Muscle of leg (tissue), 11 donors: Measurements from ENCODE around the gene XPO5. TPM values are rescaled to one million over a fixed set of nuclear protein-coding genes. Genes with fewer than 3 reads are reported as not detected.
A peak's percentile ranks its signal among the peaks of the same experiment; 100 is the strongest.

Experiments used
- DNase-seq: peaks from one replicate; pipeline ENCODE4 v3.0.0; 2013
- H3K27ac ChIP-seq: one replicate; pipeline ENCODE4 v1.5.1; 2013; ENCODE audit warnings: mild to moderate bottlenecking, low read length, control low read depth
- H3K27me3 ChIP-seq: one replicate; pipeline ENCODE4 v1.6.1; 2013; ENCODE audit warnings: low read length; ENCODE audit not compliant: control insufficient read depth, insufficient read depth
- H3K36me3 ChIP-seq: one replicate; pipeline ENCODE4 v1.6.1; 2013; ENCODE audit warnings: low read length; ENCODE audit not compliant: control insufficient read depth, insufficient read depth
- H3K4me1 ChIP-seq: one replicate; pipeline ENCODE4 v1.6.1; 2013; ENCODE audit warnings: low read length; ENCODE audit not compliant: control insufficient read depth, insufficient read depth
- H3K4me3 ChIP-seq: one replicate; pipeline ENCODE4 v1.5.1; 2013; ENCODE audit warnings: low read length, control low read depth
- H3K9me3 ChIP-seq: replicated peaks from 2 replicates; pipeline ENCODE4 v1.6.1; 2013; ENCODE audit warnings: low read depth, low read length; ENCODE audit not compliant: control insufficient read depth
- WGBS: methylation state at CpG from one replicate; pipeline ENCODE4 v1.1.5; 2013; ENCODE audit warnings: missing lambda C conversion rate; ENCODE audit not compliant: insufficient coverage; 5-methylcytosine and 5-hydroxymethylcytosine counted together
- polyA plus RNA-seq, 8 donors: library from polyadenylated mRNA; unstranded; fragments of 120-200 nt; gene quantifications; one replicate each; pipeline versions ENCODE4 v1.2.1 to v1.2.3, GENCODE V29; 2013; ENCODE audit warnings: inconsistent platforms in 1 of 8, low replicate concordance in 1 of 8; ENCODE audit not compliant: insufficient read length in 8 of 8, insufficient read depth in 1 of 8
- total RNA-seq: library from RNA; stranded (reverse); fragments of 120-200 nt; gene quantifications from one replicate; pipeline ENCODE4 v1.2.4, GENCODE V29; 2013

The XPO5 gene
- total and polyA plus RNA-seq, 9 donors, result 17.2 to 38.2 (median 24.3) TPM

DNA sequence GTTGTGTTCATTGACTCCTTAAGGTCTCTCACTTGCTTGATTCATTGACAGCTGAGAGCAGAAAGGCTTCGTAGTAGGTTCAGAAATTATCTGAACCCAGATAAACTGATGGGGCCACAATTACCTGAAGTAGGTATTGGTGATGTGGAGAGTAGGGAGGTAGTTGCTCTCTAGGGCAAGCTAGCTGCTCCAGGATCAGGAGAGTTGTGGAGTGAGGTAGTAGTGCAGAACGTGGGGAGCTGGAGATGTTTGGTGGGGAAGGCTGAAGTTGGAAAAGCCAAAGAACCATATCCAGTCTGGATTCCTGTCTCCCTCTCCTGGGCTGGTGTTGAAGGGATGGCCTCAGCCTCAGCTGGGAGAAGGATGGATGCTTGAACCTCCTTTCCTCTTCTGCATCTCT lies 82.6 kb downstream of the XPO5 start:
- no peaks in the 10 kb centered on the region for H3K9me3 ChIP-seq
- H3K4me1 ChIP-seq, result peaks cover 62% of the 10 kb centered on the region
- H3K27me3 ChIP-seq, result no peaks in the 10 kb centered on the region
- H3K27ac ChIP-seq, result peak overlapping the region; percentile 31
- no peak overlapping the region for H3K4me3 ChIP-seq
- H3K36me3 ChIP-seq, result peaks cover 9% of the 10 kb centered on the region
- 50% methylated on average over 2 of the region's 2 CpGs for WGBS
- no peak for DNase-seq

DNA sequence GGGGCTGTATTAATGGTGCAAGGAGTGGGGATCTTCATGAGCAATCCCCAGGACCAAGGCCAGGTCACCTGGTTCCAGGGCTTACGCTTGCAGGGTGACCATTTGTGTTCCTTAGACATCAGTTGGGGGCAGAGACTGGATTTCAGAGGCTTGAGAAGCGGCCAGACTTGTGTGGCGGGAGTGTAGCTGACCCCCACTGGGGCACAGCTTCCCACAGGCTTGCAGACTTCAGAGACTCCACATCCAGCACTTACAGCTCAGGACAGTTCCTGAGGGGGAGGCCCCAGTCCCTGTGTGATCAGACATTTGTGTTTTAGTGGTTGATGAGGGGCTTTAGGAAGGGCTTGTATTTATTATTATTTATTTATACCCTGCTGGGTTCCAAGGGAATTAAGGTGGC lies 83.2 kb downstream of the XPO5 start:
- Histone ChIP-seq H3K4me1 (peaks cover 59% of the 10 kb centered on the region), H3K9me3 (no peaks in the 10 kb centered on the region), H3K27ac (peak overlapping the region; percentile 45), H3K4me3 (no peak overlapping the region), H3K27me3 (no peaks in the 10 kb centered on the region), H3K36me3 (peaks cover 7% of the 10 kb centered on the region)
- WGBS, result 73% methylated on average over 2 of the region's 3 CpGs
- peak; percentile 44 for DNase-seq

DNA sequence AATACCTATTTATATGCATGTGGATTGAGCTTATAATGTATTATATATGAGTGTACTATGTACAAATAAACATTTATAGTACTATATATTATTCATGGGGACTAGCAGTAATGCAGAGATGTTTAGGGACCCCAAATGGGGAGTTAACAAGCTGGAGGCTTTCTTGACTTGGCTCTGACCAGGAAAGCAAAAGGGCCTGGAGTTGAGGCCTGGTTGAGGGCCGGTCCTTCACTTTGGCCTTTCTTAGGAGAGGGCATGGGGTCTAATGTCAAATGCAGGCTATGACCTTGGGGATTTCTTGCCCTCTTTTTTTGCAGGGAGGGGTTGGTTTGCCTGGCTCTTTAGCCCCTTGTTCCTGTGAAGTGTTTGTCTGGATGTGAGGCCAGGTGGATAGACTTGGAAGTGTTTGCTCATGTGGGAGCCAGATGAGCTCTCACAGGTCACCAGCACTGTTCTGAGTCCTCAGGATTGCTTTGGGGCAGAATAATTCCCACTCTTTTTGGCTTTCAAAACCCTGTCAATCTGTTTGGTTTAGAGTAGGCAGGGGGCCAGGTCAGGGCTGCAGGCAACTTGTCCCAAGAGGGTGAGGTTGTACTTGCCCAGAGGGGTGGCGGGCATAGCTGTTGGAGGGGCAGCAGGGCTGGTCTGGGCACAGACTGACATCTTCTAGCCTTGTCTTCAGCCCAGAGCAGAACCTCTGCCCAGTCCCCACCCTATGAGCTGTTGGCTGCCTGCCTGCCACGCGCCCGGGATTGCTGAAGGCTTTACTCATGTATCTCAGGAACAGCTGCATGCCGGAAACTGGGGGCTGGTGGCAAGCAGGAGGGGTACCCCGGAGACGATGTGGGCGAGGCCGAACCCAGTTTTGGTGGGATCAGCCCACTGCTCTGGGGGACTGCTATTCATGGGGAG lies 83.8 kb downstream of the XPO5 start:
- Histone ChIP-seq H3K4me1 (peaks cover 53% of the 10 kb centered on the region), H3K27me3 (no peaks in the 10 kb centered on the region), H3K9me3 (no peaks in the 10 kb centered on the region), H3K27ac (peak overlapping the region; percentile 75), H3K4me3 (no peak overlapping the region), H3K36me3 (peaks cover 9% of the 10 kb centered on the region)
- peak; percentile 83 for DNase-seq
- 46% methylated on average over 6 of the region's 10 CpGs for WGBS

DNA sequence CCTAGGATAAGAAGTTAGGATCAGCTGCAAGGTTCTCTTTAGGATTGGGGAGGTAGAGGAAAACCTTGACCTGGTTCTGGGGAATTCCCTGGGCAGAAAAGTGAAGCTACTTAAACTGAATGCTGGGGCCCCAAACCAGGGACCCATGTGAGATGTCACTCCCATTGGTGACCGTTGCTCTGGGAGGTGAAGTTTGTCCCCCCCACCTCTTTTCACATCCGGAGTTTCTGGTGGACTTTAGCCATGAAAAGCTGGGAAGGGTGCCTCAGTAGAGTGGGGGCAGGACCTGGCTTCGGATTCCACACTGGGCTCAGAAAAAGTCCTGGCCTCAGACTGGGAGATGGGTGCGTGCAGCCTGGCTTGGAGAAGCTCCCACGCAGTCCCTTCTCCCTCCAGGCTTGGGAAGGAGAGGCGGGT lies 85.3 kb downstream of the XPO5 start:
- H3K27ac ChIP-seq, result peak overlapping the region; percentile 83
- no CpG with 5 or more reads among the region's 6 CpGs for WGBS
- no peaks in the 10 kb centered on the region for H3K27me3 ChIP-seq
- H3K9me3 ChIP-seq, result no peaks in the 10 kb centered on the region
- peaks cover 38% of the 10 kb centered on the region for H3K4me1 ChIP-seq
- peaks cover 14% of the 10 kb centered on the region for H3K36me3 ChIP-seq
- DNase-seq, result peak; percentile 21
- no peak overlapping the region for H3K4me3 ChIP-seq

DNA sequence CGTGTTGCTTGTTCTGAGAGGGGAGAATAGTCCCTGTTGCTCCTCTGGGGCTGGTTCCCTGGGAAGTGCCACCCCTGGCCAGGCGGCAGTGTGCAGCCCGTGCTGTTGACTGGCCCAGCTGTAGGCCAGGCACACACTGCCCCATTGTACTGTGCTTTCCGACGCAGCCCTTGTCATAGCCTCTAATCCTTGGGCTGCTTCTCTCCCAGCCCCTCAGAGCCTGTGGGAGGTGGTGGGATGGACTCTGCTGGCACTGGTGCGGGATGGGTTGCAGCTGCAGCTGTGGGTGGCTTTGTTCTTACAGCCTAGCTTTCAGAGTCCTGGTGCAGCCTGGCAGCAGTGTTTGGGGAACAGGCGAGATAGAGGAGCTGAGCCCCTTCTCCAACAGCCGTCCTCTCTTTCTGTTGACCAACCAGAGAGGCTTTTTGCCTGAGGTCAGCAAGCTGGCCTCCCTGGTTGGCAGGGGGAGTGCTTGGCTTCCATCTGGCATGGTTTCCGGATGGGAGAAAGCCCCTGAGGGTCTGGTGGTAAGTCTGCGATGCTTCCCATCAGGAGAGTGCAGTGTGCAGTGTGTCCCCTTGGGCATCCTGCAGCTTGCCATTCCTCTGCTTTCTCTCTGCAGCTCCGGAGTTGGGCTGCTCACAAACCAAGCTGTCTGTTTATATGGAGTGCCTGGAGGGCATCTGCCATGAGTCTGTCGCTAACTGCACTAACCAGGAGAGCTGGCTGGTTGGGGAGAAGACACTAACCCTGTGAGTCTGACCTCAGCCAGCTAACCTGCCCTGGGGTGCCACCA lies 86.4 kb downstream of the XPO5 start:
- peak overlapping the region; percentile 83 for H3K27ac ChIP-seq
- H3K4me3 ChIP-seq, result no peak overlapping the region
- peaks cover 14% of the 10 kb centered on the region for H3K36me3 ChIP-seq
- peaks cover 28% of the 10 kb centered on the region for H3K4me1 ChIP-seq
- WGBS, result 59% methylated on average over 6 of the region's 12 CpGs
- H3K9me3 ChIP-seq, result no peaks in the 10 kb centered on the region
- peak; percentile 79 for DNase-seq
- H3K27me3 ChIP-seq, result no peaks in the 10 kb centered on the region

DNA sequence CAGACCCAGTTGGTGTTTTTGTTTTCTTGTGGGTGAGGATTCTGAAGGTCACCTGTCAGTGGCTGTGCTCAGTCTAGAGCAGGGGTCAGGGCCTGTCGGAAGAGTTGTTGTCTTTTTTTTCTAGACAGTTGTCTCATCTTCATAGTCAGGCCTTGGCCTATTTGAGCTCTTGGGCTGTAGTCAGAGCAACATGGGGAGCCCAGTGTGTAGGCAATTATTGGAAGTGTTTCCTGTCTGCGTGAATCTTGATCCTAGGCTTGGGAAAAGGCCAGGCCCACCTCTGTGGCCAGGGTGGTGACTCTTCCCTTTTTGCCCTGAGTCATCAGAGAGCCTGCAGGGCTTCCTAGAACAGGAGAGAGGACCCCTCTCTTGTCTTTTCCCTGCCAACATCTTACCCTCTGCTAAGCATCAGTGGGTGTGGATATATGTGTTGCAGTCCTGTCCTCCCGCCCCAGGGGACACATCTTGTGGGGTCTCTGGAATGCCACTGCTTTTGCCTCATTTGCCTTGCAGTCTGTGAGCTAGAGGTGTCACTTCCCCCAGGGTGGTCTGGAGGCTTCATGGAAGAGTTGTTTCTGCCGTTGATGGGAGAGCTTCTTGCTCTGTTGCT lies 87.1 kb downstream of the XPO5 start:
- DNase-seq, result no peak
- no peak overlapping the region for H3K4me3 ChIP-seq
- 100% methylated on average over 1 of the region's 4 CpGs for WGBS
- H3K9me3 ChIP-seq, result no peaks in the 10 kb centered on the region
- H3K27ac ChIP-seq, result peak overlapping the region; percentile 81
- H3K36me3 ChIP-seq, result peaks cover 14% of the 10 kb centered on the region
- peaks cover 21% of the 10 kb centered on the region for H3K4me1 ChIP-seq
- H3K27me3 ChIP-seq, result no peaks in the 10 kb centered on the region

DNA sequence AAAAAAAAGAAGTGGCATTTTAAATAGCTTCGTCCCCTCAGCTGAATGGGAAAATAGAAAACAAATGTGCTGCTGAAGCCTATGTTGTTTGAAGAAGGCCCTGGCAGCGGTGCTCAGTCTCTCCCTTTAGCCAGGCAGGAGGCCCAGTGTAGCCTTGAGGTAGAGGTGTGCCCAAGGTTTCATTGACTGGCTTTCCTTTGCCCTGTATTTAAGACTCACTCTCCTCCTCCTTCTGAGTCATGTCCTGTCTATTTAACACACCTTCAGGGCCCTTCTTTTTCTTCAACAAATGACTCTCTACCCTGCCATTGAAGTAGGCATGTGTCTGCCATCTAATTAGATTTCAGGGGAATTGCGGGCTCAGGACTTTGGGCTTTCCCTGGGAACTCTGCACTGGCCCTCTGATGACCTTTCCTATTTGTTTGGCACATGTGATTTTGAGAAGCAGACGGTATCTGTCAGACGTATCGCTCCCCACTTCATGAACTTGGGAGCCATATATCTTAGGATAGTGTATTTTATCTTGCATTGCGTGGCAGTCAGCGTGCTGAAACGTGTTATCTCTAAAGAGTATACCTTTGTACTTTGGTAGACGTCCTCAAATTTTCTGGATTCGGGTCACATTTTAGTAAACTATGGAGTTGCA lies 94.1 kb downstream of the XPO5 start:
- Histone ChIP-seq H3K4me3 (no peak overlapping the region), H3K36me3 (peaks cover 4% of the 10 kb centered on the region), H3K27ac (no peak overlapping the region), H3K4me1 (peaks cover 9% of the 10 kb centered on the region), H3K9me3 (no peaks in the 10 kb centered on the region), H3K27me3 (no peaks in the 10 kb centered on the region)
- WGBS, result 88% methylated on average over 3 of the region's 11 CpGs
- no peak for DNase-seq

DNA sequence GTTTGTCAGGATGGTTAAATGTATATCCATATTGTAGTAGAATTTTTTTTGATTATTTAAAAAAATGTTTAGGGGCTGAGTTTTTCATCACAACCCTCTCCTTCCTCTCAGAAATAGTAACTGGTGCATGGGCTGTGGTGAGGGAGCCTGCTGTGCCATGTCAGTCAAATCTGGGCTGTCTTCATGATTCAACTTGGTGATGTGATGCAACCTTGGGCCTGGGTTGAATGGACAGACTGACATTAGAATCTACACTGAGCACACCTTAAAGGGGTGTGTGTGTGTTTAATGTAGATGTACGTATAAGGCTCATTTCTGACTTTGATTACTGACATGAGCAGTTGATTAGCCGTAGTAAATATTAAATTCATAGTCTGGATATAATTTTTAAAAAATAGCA lies 94.8 kb downstream of the XPO5 start:
- peaks cover 2% of the 10 kb centered on the region for H3K36me3 ChIP-seq
- no CpG with 5 or more reads among the region's 2 CpGs for WGBS
- H3K27ac ChIP-seq, result no peak overlapping the region
- H3K27me3 ChIP-seq, result no peaks in the 10 kb centered on the region
- H3K4me3 ChIP-seq, result no peak overlapping the region
- no peaks in the 10 kb centered on the region for H3K9me3 ChIP-seq
- peaks cover 9% of the 10 kb centered on the region for H3K4me1 ChIP-seq
- no peak for DNase-seq

DNA sequence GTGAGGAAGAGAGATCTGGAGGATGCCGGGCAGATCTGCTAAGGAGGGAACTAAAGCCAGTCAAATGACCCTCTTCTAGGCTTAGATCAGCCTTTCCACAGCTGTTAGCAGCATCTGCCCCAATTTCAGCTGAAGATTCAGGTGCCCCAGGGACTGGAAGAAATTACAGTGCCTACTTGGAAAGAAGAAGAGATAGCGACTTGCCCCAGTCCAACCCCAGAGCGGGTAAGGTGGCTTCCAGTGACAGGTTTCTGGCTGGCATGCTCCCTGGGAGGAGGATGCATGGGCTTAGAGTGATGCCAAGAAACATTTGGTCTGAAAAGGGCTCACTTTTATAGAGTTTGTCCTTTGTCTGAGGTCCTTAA lies 97.8 kb downstream of the XPO5 start:
- Histone ChIP-seq H3K9me3 (no peaks in the 10 kb centered on the region), H3K27me3 (no peaks in the 10 kb centered on the region), H3K27ac (peak overlapping the region; percentile 86), H3K4me3 (peak overlapping the region; percentile 65), H3K36me3 (peaks cover 2% of the 10 kb centered on the region), H3K4me1 (peaks cover 15% of the 10 kb centered on the region)
- no peak for DNase-seq
- WGBS, result 29% methylated on average over 3 of the region's 3 CpGs
